NT2/D1 (cell line): ENCODE measurements around the gene TWSG1.
"Not testable (repeated sequence)": the region's sequence is repeated elsewhere in the genome, so short reads cannot be mapped to it uniquely, and the experiment has no call there.

ENCODE experiments used
- DNase-seq: peaks from one replicate; pipeline ENCODE4 v3.0.0-alpha.2; 2011; ENCODE audit warnings: low read depth, low spot score
- H3K27me3 ChIP-seq: 2 replicates; pipeline ENCODE4 v1.6.0; 2011; ENCODE audit warnings: mild to moderate bottlenecking; ENCODE audit not compliant: insufficient read length, insufficient read depth
- H3K36me3 ChIP-seq: 2 replicates; pipeline ENCODE4 v1.6.1; 2011; ENCODE audit warnings: mild to moderate bottlenecking, low read length, mixed read lengths; ENCODE audit not compliant: insufficient read depth, insufficient read length
- H3K4me1 ChIP-seq: 2 replicates; pipeline ENCODE4 v1.5.1; 2011; ENCODE audit not compliant: insufficient read depth, insufficient read length
- H3K4me3 ChIP-seq: 2 replicates; pipeline ENCODE4 v1.5.1; 2011; ENCODE audit warnings: low read depth; ENCODE audit not compliant: insufficient read length
- H3K9ac ChIP-seq: 2 replicates; pipeline ENCODE4 v1.6.0; 2011; ENCODE audit warnings: low read depth; ENCODE audit not compliant: insufficient read length
- H3K9me3 ChIP-seq: 2 replicates; pipeline ENCODE4 v1.5.1; 2011; ENCODE audit warnings: mild to moderate bottlenecking, low read length; ENCODE audit not compliant: insufficient read depth
- SUZ12 ChIP-seq: IDR thresholded peaks from 2 replicates; pipeline ENCODE4 v1.6.1; 2011; ENCODE audit not compliant: insufficient read length, insufficient read depth; ENCODE audit errors: extremely low read depth
- YY1 ChIP-seq: IDR thresholded peaks from 2 replicates; pipeline ENCODE4 v1.6.1; 2011; ENCODE audit not compliant: insufficient read length, insufficient read depth
- ZNF274 ChIP-seq: IDR thresholded peaks from 2 replicates; pipeline ENCODE4 v1.6.1; 2011; ENCODE audit warnings: mild to moderate bottlenecking, low read depth, low read length

Gene TWSG1

GRCh38 chr18:9387891-9388290, 53.3 kb downstream of the TWSG1 start:
- H3K4me1 ChIP-seq: no peaks in the 10 kb centered on the region
- no peak for DNase-seq
- H3K4me3 ChIP-seq: no peak overlapping the region
- H3K9ac ChIP-seq: no peak overlapping the region
- peaks cover 13% of the 10 kb centered on the region; the same call in 1 of the 2 replicates for H3K9me3 ChIP-seq
- TF ChIP-seq YY1 (no peak), ZNF274 (no peak)
- H3K27me3 ChIP-seq: no peaks in the 10 kb centered on the region
- peaks cover 3% of the 10 kb centered on the region for H3K36me3 ChIP-seq

GRCh38 chr18:9389706-9390105, 55.1 kb downstream of the TWSG1 start:
- H3K9me3 ChIP-seq: peaks cover 13% of the 10 kb centered on the region; the same call in 1 of the 2 replicates
- H3K4me3 ChIP-seq: no peak overlapping the region
- H3K9ac ChIP-seq: no peak overlapping the region
- no peaks in the 10 kb centered on the region for H3K27me3 ChIP-seq
- TF ChIP-seq ZNF274 (no peak), SUZ12 (no peak), YY1 (no peak)
- no peak for DNase-seq
- peaks cover 3% of the 10 kb centered on the region for H3K36me3 ChIP-seq
- H3K4me1 ChIP-seq: no peaks in the 10 kb centered on the region

GRCh38 chr18:9392726-9393125, 58.2 kb downstream of the TWSG1 start:
- Histone ChIP-seq H3K4me1 (no peaks in the 10 kb centered on the region), H3K4me3 (no peak overlapping the region), H3K36me3 (peaks cover 8% of the 10 kb centered on the region), H3K27me3 (no peaks in the 10 kb centered on the region), H3K9me3 (peaks cover 13% of the 10 kb centered on the region; the same call in 1 of the 2 replicates), H3K9ac (no peak overlapping the region)
- no peak for DNase-seq
- TF ChIP-seq SUZ12 (no peak), ZNF274 (no peak), YY1 (no peak)

GRCh38 chr18:9394046-9394445, 59.5 kb downstream of the TWSG1 start:
- Histone ChIP-seq H3K9me3 (peaks cover 13% of the 10 kb centered on the region; the same call in 1 of the 2 replicates), H3K9ac (no peak overlapping the region), H3K27me3 (no peaks in the 10 kb centered on the region), H3K36me3 (peaks cover 8% of the 10 kb centered on the region), H3K4me1 (no peaks in the 10 kb centered on the region), H3K4me3 (no peak overlapping the region)
- DNase-seq: no peak
- TF ChIP-seq ZNF274 (no peak), SUZ12 (no peak), YY1 (no peak)

- H3K9ac ChIP-seq: no peak overlapping the region
- TF ChIP-seq SUZ12 (no peak), ZNF274 (no peak), YY1 (no peak)
- H3K4me3 ChIP-seq: no peak overlapping the region
Measured at GRCh38 chr18:9400197-9400596, 65.6 kb downstream of the TWSG1 start.

GRCh38 chr18:9401176-9401575, 66.6 kb downstream of the TWSG1 start:
- H3K9ac ChIP-seq: no peak overlapping the region
- no peaks in the 10 kb centered on the region for H3K9me3 ChIP-seq
- H3K27me3 ChIP-seq: no peaks in the 10 kb centered on the region
- no peak overlapping the region for H3K4me3 ChIP-seq
- no peak for DNase-seq
- no peaks in the 10 kb centered on the region for H3K4me1 ChIP-seq
- no peak for TF ChIP-seq YY1
- TF ChIP-seq SUZ12: no peak
- no peak for TF ChIP-seq ZNF274
- H3K36me3 ChIP-seq: peaks cover 4% of the 10 kb centered on the region

More at GRCh38 chr18:9400197-9400596, 65.6 kb downstream of the TWSG1 start:
- no peaks in the 10 kb centered on the region for H3K4me1 ChIP-seq
- H3K27me3 ChIP-seq: no peaks in the 10 kb centered on the region
- DNase-seq: no peak
- H3K9me3 ChIP-seq: no peaks in the 10 kb centered on the region
- peaks cover 5% of the 10 kb centered on the region for H3K36me3 ChIP-seq

- not testable (repeated sequence) for H3K9me3 ChIP-seq, H3K4me3 ChIP-seq, H3K27me3 ChIP-seq, H3K4me1 ChIP-seq, DNase-seq, H3K36me3 ChIP-seq, H3K9ac ChIP-seq
Measured at GRCh38 chr18:9402358-9403007, 67.9 kb downstream of the TWSG1 start.
